GM19324 (cell line): Measurements from ENCODE around the gene C1RL.
"Not testable (repeated sequence)": the region's sequence is repeated elsewhere in the genome, so short reads cannot be mapped to it uniquely, and the experiment has no call there.

Experiments used
- ATAC-seq: cut with Tn5 transposase; IDR thresholded peaks from one replicate; pipeline ENCODE4 v1.9.1; 2021; ENCODE audit warnings: mild to moderate bottlenecking, moderate library complexity; ENCODE audit not compliant: unreplicated experiment, low FRiP score

The C1RL gene

DNA sequence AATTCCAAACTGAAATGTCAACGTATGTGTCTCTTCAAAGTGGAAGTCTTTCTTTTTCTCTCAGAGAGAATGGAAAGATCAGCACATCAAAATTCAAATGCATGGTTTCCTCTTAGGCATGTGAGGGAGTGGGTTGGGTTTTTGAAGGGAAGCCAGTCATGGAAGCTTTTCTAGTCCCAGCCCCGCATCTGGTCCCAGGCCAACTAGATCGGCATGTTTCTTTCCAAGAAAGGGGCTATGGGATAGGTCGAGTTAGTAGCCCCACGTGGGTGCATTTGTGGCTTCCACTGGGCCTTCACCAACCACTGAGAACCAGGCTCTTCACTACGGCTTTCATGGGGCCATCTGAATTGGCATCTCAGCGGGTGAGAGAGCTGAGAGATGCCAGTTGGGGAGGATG lies 41.9 kb downstream of the C1RL start:
- no peak for ATAC-seq

DNA sequence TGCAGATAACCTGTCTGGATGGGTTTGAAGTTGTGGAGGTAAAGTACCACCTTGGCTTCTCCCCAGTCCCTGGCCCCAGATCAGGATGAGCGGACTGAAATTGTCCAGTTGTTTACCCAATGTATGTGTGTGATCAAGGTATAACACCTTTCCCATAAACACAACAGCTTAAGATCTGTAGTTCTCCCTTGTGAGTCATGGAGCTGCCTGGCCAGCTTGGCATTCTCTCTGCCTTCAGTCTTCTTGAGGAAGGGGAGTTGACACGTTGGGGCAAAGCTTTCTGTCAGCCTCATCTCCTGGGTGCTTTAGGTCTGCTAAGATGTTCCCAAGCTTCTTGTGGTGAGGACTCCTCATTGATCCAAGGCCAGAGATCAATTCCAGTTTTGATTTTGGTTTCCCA lies 42.4 kb downstream of the C1RL start:
- ATAC-seq, result no peak

DNA sequence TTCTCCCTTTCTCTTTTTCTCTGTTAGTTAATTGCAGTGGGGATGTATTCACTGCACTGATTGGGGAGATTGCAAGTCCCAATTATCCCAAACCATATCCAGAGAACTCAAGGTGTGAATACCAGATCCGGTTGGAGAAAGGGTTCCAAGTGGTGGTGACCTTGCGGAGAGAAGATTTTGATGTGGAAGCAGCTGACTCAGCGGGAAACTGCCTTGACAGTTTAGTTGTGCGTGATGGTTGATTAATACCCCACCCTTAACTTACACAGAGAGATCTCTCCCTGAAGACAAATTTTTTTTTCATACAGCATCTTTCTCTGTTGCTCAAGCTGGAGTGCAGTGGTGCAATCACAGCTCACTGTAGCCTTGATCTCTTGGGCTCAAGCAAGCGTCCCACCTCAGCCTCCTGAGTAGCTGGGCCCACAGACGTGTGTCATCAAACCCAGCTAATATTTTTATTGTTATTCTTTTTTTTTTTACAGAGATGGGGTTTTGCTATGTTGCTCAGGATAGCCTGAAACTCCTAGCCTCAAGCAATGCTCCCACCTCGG lies 43.9 kb downstream of the C1RL start:
- ATAC-seq, result no peak

DNA sequence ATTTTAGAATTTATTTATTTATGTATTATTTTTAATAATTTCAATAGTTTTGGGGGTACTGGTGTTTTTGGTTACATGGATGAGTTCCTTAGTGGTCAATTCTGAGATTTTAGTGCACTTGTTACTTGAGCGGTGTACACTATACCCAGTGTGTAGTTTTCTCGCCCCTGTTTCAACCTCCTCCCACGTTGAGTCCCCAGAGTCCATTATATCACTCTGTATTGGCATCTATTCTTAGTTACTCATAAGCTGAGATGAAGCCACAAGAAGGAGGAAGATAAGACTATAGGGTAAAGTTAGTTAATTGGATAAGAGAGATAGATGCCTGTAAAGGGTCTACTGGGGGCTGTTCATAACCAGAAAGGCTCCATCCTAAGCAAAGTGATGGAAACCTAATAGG lies 44.5 kb downstream of the C1RL start:
- ATAC-seq, result no peak

DNA sequence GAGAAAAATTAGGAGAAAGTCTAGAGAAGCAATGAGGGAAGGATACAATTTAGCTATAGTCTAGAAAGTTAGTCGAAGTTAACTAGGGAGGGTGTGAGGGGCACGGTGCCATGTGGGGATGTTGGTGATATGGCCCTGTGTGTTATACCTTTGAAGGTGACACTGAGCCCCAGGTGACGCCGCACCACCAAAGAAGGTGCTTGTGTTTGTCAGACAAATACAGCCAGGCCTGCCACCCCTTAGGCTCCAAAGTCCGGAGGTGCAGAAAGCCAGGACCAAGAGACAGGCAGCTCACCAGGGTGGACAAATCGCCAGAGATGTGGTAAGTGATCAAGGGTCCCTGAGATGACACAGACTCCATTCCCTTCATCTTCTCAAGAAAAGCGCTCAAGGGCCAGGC lies 47.4 kb downstream of the C1RL start:
- ATAC-seq, result no peak

DNA sequence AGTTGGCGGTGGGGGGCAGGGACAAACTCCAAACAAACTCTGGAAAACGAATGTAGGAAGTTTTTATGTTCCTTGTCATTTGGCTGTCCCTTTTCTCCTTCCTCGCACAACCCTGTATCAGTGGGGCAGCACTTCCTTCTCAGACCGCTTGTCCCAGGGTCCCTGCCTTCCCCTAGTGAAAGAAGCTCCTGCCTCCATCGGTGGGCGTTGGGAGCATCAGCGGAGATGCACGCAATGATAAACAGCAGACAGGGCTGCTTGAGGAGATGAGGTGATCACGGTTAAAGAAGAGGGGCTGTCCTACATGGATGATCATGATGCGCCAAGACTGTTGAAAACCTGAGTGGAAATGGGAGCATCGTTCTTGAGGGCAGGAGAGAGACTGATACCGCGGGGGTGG lies 47.9 kb downstream of the C1RL start:
- ATAC-seq, result no peak

DNA sequence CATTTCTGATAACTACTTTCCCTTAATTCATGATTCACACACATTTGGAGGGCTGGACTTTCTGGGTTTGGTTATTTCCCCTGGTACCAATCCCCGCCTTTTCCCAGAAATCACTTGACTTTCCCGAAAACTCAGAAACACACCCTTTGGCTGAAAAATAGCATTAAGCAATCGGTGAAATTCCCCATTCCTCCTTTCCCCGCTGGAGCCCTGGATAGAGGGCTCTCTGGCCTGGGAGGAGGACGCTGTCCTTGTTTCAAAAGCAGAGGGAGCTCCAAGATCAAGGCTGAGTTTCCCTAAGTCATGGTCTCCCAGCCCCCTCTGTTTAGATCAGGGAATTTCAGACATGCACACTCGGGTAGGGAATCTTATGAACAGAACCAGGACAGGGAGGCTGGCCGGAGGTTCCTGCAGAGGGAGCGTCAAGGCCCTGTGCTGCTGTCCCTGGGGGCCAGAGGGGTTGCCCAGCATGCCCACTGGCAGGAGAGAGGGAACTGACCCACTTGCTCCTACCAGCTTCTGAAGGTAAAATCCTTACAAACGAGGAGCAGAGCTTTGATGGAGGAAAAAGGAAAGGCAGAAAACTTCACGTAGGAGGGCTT lies 48.6 kb downstream of the C1RL start, which contains the start of gene C1S:
Gene C1S, plus strand, starts transcription at position 366 of the 602 bp plus-strand sequence. CDS start 1,195 bp downstream, outside the sequence.
- ATAC-seq, result no peak

DNA sequence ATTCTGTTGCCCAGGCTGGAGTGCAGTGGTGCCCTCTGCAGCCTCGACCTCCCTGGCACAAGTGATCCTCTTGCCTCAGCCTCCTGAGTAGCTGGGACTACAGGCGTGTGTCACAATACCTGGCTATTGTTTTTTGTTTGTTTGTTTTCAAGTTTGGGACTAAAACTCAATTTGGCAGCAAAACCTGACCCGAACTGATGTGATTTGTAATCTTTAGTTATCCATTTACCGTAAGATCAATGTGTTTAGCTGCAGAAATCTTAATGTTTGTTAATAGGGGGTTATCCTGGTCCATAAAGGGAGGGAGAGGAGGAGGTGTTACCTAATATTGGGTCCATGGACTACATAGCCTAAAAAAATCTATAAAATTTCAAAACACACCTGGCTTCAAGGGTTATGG lies 49.2 kb downstream of the C1RL start:
- ATAC-seq, result no peak

DNA sequence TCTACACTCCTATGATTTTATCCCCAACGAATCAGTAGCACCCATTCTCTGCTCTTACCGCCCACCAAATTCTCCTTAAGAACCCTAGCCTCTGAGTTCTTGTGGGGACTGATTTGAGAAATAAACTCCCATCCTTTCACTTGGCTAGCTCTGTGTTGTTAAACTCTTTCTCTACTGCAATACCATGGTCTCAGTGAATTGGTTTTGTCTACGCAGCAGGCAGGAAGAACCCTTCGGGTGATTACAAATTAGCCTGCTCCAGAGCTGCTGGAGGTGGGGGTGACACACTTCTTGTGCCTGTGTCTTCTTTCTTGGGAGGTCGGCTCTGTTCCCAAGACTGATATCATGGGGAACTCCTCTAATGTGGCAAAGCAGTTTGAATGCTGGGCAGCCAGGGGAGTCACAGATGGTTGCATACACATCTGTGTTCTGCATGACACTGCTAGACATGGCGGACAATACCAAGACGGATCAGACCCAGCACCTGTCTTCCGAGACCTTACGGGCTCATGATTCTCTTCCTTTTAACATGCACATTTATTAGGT lies 50.1 kb downstream of the C1RL start:
- no peak for ATAC-seq

DNA sequence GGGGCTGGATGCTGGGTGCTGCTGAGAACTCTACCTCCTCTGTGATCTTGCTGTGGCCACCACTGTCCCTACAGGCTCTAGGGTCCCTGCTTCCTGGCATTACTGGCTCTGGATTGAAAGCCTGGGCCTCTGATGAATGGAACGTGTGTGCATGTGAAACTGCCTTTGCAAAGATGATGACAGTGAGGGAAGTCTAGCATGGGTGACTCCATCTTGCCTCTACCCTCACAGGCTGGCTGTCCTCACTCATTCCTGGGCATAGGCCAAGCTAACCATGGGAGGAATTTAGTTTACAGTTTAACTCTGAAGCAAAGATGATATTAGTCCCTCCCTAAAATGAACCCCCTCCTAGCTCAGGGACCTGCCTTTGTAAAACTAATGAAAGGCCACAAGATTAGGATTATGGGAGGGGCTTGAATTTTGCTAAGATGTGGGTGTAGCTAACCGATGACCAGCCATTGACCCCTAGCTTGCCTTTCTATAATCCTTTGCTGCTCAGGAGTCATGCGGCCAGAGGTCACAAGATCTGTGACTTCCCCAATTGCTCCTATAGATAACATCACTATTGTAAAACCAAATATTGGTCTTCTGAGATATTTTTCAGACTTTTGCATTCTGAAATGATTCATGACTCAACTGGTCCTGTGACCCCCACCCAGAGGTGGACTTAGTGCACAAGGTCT lies 50.7 kb downstream of the C1RL start:
- no peak for ATAC-seq

DNA sequence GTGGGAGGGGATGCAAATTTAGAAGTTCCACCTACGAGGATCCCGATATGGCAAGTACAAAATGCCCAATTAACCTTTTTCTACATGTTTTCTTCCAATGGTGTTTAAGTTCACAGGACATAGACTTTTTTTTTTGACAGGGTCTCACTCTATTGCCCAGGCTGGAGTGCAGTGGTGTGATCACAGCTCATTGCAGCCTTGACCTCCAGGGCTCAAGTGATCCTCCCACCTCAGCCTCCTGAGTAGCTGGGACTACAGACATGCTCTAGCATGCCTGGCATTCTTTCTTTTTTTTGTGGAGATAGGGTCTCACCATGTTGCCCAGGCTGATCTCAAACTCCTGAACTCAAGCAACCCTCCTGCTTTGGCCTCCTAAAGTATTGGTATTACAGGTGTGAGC lies 53.3 kb downstream of the C1RL start:
- ATAC-seq, result not testable (repeated sequence)

DNA sequence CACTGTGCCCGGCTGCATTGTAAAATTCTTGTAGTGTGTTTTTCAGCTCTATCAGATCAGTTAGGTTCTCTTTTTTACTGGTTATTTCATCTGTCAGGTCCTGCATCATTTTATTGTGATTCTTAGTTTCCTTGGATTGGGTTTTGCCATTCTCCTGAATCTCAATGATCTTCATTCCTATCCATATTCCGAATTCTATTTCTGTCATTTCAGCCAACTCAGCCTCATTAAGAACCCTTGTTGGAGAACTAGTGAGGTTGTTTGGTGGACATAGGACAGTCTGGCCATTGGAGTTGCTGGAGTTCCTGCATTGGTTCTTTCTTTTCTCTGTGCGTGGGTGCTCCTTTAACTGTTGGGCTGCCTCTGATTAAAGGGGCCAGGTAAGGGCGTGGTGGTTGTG lies 54.1 kb downstream of the C1RL start:
- ATAC-seq, result no peak

DNA sequence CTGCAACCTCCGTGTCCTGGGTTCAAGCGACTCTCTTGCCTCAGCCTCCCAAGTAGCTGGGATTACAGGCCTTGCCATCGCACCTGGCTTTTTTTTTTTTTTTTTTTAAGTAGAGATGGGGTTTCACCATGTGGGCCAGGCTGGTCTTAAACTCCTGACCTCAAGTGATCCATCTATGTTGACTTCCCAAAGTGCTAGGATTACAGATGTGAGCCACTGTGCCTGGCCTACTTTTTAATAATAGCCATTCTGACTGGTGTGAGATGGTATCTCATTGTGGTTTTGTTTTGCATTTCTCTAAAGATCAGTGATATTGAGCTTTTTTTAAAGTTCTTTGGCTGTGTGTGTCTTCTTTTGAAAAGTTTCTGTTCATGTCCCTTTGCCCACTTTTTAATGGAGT lies 59.0 kb downstream of the C1RL start:
- not testable (repeated sequence) for ATAC-seq

DNA sequence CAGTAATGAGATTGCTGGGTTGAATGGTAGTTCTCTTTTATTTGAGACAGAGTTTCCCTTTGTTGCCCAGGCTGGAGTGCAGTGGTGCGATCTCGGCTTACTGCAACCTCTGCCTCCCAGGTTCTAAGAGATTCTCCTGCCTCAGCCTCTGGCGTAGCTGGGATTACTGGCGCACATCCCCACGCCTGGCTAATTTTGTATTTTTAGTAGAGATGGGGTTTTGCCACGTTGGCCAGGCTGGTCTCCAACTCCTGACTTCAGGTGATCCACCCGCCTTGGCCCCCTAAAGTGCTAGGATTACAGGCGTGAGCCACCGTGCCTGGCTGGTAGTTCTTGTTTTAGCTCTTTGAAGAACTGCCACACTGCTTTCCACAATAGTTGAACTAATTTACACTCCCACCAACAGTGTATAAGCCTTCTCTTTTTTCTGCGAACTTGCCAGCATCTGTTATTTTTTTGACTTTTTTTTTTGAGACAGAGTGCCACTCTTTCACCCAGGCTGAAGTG lies 59.5 kb downstream of the C1RL start:
- not testable (repeated sequence) for ATAC-seq

DNA sequence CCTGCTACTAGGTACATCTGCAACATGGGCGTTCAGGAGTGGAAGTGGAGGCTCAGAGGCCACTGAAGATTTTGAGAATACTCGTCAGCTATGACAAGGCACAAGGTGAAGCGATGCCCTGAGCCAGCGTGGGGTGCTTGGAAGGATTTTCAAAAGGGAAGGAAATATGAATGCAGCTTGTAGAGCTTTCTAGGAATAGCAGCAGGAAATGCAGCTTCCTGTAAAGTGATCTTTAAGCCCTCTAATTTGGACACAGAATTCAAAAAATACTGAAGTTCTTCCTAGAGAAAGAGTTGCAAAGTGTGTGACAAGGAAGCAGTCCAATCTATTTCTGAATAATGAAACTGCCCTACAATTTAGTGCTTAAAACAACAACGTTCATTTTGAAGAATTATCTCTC lies 61.7 kb downstream of the C1RL start:
- no peak for ATAC-seq

DNA sequence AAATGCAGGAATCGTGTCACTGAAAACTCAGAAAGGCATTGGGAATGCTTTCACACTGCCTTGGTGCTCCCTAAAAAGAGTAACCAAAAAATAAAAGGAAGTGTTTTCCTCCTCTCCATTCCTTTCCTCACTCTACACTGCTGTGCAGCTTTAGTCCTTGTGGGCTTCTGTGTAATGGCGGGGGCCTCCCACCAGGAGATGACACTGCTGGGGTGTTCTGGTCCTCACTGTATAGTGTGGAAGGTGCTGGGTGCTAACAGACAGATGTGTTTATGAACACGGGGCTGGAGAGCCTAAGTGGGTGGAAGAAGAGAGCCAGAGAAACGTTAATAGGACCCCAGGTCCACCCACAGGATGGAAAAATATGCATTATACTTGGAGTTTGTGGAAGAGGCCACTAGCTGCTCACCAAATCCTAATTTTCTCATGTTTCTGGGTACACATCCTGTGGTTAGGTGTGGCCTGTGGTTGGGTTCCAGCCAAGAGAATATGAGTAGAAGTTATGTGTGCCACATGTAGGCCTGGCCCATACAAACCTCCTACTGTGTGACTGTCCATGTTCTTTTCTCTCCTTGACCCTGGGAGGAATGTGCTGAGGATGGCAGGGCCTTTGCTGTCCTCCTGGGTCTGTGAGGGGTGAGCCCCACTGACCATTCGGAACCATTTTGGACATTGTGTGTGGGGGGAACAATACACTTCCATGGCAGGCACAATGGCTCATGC lies 62.5 kb downstream of the C1RL start:
- no peak for ATAC-seq

DNA sequence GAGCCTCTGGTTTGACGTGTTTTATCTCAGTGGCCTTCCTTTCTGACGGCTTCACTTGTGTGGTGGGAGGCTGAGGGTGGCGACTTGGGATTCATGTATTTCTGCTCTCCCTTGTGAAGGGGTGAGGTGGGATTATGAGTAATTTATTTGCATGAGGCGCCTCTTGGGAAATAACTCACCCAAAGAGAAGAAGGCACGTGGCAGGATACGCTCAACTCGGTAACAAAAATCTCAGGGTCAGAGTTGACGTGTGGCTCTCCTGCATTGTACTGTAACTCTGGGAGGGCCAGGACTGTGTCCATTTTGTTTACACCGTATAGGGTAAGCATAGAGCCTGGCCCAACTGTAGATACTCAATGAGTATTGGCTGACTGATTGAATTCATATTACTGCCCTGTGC lies 63.1 kb downstream of the C1RL start:
- ATAC-seq, result no peak
